GM18511 (cell line): ENCODE data around the gene COL6A3.

ENCODE experiments used
- ATAC-seq: cut with Tn5 transposase; IDR thresholded peaks from one replicate; pipeline ENCODE4 v1.9.1; 2021; ENCODE audit warnings: mild to moderate bottlenecking, moderate library complexity; ENCODE audit not compliant: unreplicated experiment

The COL6A3 gene

DNA sequence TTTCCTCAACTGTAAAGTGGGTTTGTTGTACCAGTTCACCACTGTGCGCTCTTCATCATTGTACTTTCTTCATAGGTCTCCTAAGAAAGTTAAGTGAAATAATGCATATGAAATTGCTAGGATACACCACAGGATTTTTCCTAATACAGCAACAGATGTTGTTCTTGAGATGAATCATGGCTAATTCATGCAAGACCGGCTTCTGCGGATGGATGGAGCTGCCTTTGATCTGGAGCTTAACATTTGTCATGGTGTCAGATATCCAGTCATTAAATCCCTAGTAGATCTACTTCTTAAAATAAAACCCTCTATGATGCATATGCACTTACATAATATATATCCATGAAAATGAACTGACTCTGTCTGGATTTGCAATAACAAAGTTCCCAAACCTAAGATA is 114.1 kb downstream of the COL6A3 start:
- ATAC-seq = no peak

DNA sequence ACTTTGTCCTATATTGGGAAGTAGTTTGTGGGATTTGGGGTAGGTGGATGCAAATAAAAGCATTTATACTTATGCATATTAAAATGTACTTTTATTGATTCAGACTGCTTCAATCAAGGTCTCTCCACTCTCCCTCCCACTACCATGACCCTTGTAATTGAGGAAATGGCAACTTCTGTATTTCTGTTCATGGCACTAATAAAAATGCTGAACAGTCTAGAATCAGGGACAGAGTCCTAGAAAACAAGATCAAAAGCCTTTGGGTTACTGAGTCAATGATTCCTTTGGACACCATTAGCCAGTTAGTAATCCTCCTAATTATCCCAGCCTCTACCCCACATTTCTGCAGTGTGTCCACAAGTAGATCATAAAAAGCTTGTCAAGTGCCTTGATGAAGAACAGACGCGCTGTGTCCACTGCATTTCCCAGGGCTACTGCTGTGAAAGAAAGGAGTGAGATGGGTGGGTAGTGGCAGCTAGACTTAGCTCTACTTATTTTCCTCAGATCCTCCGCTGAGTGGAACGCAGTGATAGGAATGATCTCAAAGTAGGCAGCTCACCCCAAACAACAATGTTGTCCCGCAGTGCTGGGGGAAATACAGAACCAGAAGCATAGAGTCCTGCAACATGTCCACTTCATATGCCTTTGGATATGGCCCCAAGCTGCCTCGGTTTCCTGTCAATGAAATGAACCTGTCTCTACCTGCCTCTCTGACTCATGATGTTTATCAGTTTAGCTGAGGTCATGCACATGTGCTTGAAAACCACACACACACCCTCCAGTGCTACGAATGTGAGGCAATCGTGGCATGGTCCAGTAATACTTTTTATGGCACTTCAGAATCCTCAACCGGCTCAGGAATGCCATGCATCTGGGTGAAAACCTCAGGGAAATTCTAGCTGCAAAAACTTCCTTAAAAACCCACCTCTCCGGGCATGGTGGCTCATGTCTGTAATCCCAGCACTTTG is 115.5 kb downstream of the COL6A3 start:
- ATAC-seq = no peak

DNA sequence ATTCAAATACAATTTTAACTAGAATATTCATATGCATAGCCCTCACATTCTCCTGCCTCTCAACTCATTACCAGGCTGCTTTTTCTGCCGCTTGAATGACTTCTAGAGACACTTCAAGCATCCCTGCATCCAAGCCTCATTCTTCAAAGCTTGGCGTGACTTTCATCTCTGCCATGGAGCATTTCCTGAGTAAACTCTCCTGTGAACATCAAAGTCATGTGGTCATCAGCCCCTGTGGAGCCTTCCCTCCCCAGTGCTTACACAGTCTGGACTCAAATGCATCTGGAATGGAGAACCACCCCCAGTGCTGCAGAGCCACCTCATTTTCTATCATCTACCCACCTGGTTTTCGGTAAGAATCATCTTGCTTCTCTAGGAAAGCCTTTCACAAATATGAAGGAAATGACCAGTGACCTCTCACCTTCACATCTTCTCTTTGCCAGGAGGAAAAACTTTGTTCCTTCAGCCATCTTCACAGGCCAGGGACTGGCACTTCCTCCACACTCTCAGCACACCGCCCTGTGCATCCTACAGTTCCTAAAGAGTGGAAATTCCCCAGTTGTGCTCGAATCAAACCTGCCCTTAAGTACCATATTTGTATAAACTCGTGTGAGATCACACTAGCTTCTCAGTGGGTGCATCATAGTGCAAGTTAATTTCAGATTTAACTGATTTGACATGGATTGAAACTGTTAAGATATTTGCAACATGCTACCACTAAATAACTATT is 116.4 kb downstream of the COL6A3 start:
- ATAC-seq = no peak

DNA sequence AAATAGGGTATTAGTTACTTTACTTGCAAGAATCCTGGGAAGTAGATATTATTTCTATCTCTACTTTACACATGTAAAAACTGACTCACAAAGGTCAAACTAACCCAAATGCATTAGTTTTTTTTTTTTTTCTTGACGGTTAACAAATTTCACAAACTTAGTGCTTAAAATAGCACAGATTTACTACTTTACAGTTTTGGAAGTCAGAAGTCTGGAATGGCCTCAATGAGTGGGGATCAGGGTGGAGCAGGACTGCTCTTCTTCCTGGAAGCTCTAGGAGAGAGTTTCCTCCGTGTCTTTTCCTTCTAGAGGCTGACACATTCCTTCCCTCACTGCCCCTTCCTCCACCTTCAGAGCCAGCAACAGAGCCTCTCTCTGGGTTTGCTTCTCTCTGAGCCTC is 117.2 kb downstream of the COL6A3 start:
- ATAC-seq = no peak

DNA sequence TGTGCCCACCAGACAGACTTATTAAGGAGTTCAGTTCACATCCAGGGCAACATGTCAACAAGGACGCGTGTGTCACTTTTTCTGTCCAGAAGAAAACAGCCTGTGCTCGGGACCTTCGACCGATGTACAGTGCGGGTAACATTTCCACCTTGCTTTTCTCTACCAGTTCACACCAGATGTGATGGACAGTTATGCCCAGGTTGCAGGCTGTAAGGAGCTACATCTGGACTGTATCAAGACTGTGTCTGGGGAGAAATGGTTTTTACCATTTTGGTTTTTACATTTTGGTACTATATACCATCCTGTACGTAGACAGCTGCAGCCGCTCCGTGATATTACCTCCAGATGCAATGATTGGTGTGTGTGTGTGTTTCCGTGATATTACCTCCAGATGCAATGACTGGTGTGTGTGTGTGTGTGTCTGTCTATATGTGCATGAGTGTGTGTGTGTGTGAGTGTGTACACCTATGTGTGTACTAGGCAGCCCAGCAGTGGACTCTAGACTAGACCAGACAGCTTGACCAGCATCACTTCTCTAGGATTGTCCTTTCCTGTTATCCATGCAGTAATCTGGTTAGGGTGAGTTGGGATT is 118.0 kb downstream of the COL6A3 start:
- ATAC-seq = no peak

DNA sequence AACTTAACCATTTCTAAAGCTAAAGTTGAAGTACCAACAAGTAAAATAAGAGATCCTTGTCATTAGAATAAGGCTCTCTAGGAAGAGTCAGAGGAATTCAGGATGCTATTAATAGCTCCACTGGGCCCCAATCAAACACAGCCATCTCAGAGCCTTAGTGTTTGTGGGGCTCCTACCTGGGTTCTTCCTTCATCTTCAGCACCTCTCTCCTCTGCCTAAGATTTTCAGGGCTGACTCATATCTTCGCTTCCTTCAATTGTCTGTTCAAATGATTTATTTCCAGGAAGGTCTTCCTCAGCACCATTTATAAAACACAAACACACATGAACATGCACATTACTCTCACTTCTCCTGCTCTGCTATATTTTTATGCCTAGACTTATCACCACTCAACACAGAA is 119.5 kb downstream of the COL6A3 start:
- ATAC-seq = no peak

DNA sequence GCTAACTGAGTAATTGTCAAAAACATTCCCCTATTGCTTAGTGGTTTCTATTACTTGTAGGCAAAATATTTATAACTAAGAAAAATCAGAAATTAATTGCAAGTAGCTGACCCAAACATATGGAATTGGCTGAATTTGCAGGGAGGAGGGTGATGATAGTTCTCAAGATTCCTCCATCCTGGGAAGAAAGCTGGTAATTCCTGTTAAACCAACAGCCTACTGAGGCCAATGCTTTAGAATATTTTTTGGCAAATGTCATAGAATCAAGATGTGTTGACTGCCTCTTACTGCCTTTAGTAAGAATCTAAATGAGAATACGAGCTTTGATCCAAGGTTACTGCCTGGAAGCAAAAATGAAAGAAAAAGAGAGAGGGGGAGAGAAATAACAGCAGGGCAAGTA is 120.0 kb downstream of the COL6A3 start:
- no peak for ATAC-seq

DNA sequence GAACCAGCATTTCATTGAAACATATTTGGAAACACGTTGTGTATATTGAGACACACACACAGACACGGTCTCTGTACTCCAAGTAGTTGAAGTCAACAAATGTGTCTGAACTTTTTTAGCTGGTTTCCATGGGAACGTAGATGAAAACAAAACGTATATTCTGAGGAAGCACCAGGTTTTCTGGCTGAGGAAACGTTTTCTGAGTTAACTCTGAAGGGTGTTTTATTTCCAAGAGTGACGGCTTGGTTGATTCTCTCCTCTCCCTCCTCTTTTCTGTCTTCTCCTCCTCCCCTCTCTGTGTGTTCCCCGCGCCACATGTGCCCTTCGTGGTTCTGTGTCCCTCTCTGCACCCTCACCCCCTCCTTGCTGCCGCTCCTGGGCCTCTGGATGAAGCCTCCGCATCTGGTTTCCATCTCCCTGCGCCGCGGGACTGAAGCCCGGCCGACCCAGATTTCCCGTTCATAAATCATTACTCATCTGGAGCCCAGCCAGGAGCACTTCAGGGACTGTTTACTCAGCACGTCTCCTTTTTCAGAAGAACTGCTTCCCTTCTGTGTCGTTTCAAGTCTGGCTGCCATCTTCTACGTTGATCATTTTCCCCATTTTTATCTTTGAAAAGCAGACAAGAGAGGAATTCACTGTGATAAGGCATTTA is 122.7 kb downstream of the COL6A3 start:
- no peak for ATAC-seq

DNA sequence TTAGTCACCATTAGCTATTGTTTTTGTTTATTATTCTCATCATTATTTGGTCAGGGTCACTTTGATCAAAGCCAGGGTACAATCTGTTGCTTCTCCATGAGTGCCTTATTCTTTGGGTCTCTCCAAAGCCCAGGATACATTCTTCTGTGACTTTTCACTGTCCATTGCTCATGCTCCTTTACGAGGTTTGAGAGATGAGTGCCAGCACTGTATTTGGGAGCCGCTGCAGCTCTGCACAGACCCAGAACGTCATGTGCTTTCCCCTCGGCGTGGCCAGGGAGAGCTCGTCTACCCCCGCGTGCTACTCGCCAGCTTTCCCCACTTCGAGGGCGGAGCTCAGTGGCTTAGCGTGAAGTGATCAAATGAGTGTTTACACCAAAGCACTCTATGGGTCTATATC is 123.7 kb downstream of the COL6A3 start:
- ATAC-seq = no peak

DNA sequence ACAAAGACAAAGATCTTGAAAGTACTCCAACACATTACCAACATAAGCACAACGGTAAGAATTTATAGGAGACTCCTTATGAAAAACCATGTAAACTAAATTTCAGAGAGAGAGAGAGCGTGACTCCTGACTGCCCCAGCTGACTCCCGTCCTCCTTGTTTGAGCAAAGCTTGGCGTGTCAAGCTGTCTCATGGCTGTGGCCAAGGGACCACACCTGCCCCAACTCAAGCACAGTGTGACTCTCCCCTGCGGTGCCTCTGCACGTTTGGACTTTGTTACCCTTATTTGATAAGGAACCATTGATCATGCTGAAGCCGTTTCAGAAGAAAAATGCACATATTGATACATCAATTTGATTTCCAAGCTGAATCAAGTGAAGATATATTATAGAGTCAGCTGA is 124.8 kb downstream of the COL6A3 start:
- ATAC-seq = no peak

DNA sequence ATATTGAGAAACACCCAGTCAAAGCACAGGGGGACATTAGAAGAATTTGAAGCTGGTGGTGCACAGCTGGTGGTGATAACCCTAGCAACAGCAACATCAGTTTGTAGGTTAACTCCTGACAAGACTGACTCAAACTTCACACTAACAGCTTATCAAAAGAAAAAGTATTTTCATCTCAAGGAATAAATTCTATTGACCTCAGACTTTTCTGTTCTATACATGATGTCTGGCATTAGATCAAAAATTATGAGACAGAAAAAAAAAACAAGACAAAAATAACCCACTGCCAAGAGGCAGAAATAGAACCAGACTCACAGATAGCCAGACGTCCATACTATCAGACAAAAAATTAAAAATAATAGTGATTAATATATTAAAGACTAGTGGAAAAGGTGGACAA is 126.1 kb downstream of the COL6A3 start:
- ATAC-seq = no peak

DNA sequence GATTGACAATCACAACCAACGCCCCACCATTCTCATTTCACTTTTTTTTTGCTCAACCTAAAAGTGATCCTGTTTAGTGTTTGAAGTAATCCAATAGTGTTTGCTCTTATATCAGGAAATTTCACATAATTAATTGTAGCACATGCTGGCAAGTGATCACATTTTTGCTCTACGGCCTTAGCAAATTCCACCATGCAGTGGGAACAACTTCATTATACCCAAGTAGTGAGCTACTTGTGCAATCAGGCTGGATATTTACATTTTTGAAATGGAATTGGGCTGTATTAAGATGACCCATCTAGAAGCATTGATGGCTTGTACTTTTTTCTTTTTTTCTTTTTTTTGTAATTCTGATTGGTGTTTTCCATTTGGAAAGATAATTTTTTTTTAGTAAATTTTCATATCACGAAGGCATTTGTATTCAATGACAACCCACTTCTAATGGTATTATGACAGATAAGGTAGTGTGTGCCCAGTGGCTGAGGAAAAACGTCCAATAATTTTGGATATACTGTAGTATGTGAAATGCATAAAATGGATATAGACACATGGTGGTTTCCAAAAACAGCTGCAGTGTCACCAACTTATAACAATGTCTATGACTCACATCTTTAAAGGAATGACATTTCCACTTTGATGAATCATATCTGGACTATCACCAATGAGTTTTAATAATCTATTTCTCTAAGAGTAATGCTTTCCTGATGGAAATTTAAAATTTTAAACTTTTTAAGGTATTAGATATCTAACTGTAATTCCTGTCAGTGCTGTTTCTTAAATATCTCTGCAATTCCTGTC is 130.6 kb downstream of the COL6A3 start:
- ATAC-seq = no peak

DNA sequence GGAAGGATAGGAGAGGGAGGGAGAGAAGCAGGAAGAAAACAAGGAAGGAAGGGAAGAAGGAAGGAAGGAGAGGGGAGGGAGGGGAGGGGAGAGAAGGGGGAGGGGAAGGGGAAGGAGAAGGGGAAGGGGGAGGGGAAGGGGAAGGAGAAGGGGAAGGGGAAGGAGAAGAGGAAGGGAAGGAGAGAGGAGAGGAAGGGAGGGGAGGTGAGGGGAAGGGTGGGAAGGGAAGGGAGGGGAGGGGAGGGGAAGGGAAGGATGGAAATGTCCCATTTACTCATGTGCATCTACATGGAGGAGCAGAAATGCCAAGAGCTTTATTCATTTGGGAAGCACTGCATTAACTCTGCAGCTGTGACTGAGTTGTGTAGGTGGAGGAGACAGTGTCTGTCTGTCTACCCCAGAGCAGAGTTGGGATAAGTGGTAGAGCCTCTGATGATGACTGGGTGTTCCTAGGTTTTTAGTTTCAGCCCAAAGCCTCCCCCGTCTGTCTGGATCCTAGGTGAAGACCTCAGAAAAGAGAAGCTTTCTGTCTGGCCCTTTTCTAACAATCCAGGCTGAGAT is 131.3 kb downstream of the COL6A3 start:
- ATAC-seq = no peak

DNA sequence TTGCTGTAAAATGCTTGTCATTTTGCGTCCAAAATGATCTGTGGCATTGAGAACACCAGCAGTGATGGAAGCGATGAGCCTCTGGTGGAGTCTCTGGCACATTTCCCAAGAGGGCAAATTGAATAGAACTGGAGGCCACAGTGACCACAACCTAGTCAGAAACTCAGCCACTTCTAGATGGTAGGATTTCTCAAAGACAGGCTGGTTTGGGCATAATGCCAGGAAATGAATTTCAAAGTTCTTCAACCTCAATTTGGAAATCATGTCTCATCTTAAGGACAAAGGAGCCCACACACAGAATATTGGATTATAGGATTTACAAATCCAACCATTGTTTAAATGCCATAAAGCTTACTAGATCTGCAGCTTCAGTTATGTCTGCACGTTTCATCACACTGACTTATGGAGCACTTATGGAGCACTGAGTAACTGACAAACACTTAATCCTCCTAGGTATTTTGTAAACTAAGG is 132.1 kb downstream of the COL6A3 start:
- ATAC-seq = no peak

DNA sequence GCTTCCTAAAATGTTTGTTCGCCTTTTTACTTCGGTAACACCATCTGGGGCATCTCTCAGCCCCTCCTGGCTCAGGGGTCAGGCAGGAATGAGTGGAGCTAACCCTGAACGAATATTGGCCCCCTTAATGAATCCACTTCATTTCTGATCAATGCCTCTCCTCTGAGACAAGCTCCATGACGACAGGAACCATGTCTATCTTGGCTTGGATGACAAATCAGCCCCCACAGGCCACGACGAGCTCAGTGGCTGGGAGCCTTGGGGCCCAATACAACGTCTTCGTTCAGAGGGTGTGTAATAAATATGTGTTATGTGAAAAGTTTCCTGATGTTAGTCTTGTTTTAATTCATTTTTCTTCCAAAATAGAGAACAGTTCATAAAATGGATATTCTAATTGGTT is 133.0 kb downstream of the COL6A3 start:
- ATAC-seq = no peak

DNA sequence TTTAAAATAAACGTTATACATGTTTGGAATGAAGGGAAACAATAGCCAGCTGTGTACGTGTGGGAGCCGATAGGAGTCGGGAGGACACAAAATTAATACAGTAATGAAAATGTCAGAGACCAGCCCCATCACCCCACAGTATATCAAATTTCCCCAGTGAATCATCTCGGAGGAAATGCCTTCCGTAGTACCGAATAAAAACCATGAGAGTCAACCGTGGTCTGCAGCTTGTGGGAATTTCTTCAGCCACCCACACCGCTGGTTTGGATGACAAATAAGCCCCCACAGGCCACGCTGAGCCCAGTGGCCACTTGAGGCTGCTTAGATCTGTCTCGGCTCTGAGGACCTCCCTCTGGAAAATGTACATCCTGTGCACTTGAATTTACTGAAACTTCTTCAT is 133.7 kb downstream of the COL6A3 start:
- no peak for ATAC-seq

DNA sequence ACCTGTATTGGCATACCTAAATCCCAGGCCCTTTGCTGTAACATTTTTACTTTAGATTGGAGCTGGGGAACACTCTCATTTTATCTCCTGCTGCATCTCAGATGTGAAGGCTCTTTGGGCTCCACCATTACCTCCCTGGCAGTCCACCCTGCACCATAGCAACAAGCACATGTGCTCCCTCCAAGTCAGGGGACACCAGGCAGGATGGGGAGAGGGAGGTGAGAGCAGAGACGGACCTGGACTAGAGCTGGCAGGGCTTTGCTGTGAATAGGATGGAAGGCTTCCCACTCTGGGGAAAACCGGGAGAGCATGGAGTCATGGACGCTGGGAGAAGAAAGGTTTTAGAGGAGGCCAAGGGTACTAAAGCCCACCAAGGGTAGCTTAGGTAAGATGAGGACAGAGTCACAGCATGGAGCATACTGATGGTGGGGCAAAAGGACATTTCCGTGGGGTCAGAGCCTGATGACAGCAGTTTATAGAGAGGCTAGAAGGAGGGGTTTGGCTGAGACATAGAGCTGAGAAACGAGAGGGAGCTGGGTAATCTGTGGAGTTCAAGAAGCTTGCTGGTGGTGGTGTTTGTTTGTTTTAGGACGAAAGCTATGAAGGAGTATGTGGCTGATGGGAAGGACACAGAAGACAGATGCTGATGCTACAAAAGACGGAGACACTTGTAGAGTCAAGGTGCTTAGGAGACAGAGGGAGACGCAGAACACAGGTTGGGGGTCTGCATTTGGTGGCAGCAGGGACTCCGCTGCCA is 134.8 kb downstream of the COL6A3 start:
- no peak for ATAC-seq

DNA sequence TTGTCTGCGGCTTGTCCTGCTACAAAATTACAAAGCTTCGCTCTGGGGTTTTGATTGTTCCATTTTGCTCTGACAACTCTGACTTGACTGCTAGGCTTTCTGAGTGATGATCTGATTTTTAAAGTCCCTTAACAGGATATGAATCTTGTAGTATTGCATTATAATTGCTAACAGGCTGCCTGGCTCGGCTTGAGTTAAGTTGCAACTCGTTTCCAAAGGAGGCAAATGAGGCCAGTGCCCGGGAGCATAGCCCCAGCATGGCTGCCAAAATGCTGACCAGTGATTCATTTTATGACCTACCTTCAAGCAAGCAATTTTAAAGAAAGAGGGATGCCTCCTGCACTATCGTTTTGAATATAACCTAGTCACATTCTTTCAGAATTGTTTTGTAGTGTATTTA is 135.4 kb downstream of the COL6A3 start:
- ATAC-seq = no peak
